GM18499 (cell line): Measurements from ENCODE around the gene SLC38A9.

Source experiments
- ATAC-seq: cut with Tn5 transposase; IDR thresholded peaks from one replicate; pipeline ENCODE4 v1.9.1; 2021; ENCODE audit warnings: moderate number of reproducible peaks; ENCODE audit not compliant: insufficient read depth, unreplicated experiment

The SLC38A9 gene

DNA sequence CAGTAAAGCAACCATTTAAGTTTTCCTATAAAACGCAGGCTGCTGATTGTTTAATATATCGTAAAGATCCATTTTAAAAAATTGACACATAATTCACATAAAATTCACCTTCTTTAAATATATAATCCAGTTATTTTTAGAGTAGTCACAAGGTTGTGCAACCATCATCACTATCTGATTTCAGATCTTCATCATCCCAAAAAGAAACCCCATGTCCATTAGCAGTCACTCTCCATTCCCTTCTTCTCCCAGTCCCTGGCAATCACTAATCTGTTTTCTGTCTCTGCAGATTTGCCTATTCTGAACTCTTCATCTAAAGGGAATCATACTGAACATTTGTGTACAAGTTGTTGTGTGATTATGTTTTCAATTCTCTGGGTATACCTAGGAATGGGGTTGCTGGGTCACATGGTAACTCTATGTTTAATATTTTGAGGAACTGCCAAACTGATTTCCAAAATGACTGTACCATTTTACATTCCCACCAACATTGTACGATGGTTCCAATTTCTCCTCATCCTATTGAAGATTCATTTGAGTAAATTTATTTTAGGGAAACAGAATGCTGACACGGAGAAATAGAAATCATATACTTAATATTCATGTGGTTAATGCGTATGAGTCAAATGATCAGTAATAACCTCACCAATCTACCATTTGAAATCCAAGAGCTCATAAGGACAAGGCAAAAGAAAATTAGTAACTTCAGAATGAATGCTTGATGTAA, 119.6 kb downstream of the SLC38A9 start:
- no peak for ATAC-seq

GRCh38 chr5:55591686-55592085, 120.4 kb downstream of the SLC38A9 start:
- ATAC-seq, result no peak

DNA sequence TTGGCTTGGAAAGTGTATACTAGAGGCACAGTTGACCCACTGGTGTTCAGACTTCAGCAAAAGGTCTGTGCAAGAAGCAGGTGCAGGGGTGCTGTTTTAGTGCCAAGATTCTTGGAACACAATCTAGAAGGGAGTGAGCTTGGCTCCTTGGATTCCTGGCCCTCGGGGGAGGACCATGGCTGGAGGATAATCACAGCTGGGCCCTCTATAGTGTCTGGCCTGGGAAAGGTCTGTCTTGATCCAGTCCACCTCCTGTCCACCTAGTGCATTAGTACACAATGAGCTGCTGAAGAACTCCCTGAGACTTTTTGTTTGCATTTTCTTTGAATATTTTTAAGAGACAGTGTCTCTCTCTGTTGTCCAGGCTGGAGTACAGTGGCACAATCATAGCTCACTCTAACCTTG, 126.9 kb downstream of the SLC38A9 start:
- ATAC-seq, result no peak

DNA sequence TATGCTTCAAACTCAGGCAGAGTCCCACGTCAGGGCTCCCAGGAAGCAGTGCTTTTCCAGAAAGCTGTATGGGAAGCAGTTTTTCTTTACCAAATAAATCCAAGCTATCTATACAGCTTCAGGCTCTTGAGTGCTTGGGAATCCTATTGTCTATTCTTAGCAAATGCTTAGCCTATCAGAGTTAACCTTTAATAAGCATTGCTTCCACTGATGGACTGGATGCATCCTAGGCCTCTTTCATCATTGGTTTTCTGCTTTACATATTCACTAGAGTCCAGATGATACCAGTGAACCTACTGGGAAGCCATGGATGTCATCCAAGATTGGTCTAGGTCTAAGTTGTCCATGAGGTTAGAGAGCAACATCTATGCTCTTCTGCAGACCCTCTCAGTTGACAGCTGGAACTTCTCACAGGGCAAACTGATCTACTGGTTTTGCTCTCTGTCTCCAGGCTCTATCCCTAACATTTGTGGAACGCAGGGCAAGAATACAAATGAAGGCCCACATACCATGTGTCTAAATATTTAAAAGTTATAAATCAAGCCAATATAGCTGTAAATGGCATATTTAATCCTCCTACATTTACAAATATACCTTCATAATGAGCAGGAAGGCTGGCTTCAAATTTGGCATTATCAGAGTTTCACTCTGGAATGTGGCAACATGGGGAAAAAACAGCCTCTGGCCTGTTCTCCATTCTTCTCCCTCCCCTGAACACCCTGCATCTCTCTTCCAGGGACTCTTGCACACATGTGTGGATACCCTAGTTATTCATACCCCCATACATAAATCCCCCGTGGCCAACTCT, 127.5 kb downstream of the SLC38A9 start:
- ATAC-seq, result no peak

GRCh38 chr5:55583578-55583977, 128.5 kb downstream of the SLC38A9 start:
- ATAC-seq, result no peak

GRCh38 chr5:55582256-55582655, 129.9 kb downstream of the SLC38A9 start:
- no peak for ATAC-seq

DNA sequence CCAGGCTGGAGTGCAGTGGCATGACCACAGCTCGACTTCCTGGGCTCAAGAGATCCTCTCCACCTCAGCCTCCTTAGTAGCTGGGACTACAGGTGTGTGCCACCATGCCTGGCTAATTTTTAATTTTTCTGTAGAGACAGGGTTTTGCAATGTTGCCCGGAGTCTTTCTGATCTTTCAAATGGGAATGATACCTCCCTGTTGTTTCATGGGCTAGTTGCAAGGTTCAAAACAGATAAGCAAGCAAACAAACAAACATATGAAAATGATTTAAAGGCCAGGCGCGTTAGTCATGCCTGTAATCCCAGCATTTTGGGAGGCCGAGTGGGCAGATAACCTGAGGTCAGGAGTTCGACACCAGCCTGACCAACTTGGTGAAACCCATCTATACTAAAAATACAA, 132.1 kb downstream of the SLC38A9 start:
- ATAC-seq, result no peak

- ATAC-seq, result no peak
Observed at GRCh38 chr5:55578771-55579170, 133.4 kb downstream of the SLC38A9 start.

GRCh38 chr5:55577353-55578060, 134.6 kb downstream of the SLC38A9 start:
- no peak for ATAC-seq

DNA sequence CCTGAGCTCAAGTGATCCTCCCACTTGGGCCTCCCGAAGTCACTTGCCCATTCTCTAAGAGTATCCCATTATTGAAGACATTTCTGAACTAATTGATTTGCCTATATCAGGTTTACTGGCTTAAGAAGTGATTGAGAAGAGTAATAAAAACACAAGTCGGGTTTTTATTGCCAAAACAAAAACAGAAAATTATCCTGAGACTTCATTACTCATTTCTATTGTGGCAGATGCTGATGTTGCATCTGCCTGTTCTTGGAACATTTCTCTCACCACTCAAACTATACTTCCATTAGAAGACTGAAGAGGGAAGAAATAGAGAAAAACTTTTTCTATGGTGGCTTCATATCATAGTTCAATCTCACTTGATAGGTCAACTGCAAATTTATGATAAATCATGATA, 135.5 kb downstream of the SLC38A9 start:
- ATAC-seq, result no peak
